Esophagus muscularis mucosa (tissue), 4 donors: Measurements from ENCODE around the gene ZNF385D. TPM values are rescaled to one million over a fixed set of nuclear protein-coding genes. Genes with fewer than 3 reads are reported as not detected.

ENCODE experiments used
- DNase-seq: peaks from one replicate; pipeline ENCODE4 v3.0.0-alpha.2; 2017; ENCODE audit errors: extremely low spot score
- H3K27ac ChIP-seq, 4 donors: fragments of 200-600 bp; sonication (generic); replicated peaks in 1 of 4; 1 replicate in 3 of 4; 2 replicates in 1 of 4; pipeline ENCODE4 v1.5.1; 2016 to 2019; ENCODE audit warnings: mild to moderate bottlenecking in 1 of 4
- H3K27me3 ChIP-seq, 4 donors: fragments of 200-600 bp; sonication (generic); one replicate each; pipeline versions ENCODE4 v1.5.1 to v1.6.0; 2016 to 2019
- H3K36me3 ChIP-seq, 4 donors: fragments of 200-600 bp; sonication (generic); one replicate each; pipeline ENCODE4 v1.5.1; 2016 to 2019
- H3K4me1 ChIP-seq, 4 donors: fragments of 200-600 bp; sonication (generic); one replicate each; pipeline ENCODE4 v1.5.1; 2016 to 2019
- H3K4me3 ChIP-seq, 4 donors: fragments of 200-600 bp; sonication (generic); 1 replicate in 2 of 4; 2 replicates in 2 of 4; pipeline ENCODE4 v1.5.1; 2016 to 2019; ENCODE audit warnings: mild to moderate bottlenecking in 4 of 4, moderate library complexity in 1 of 4
- H3K9me3 ChIP-seq, 4 donors: fragments of 200-600 bp; sonication (generic); 1 replicate in 3 of 4; 2 replicates in 1 of 4; pipeline ENCODE4 v1.5.1; 2016 to 2019
- EP300 ChIP-seq: sonication (generic); formaldehyde crosslinking; IDR thresholded peaks from one replicate; pipeline ENCODE4 v1.6.1; 2017; ENCODE audit warnings: antibody characterized with exemption
- POLR2A ChIP-seq: fragments of 450-650 bp; IDR thresholded peaks from one replicate; pipeline ENCODE4 v1.6.1; 2017; ENCODE audit warnings: antibody characterized with exemption, moderate library complexity, mild to moderate bottlenecking, low read depth
- POLR2AphosphoS5 ChIP-seq, 2 donors: sonication (generic); formaldehyde crosslinking; IDR thresholded peaks; one replicate each; pipeline ENCODE4 v1.6.1; 2017; ENCODE audit warnings: antibody characterized with exemption in 2 of 2
- WGBS: methylation state at CpG from one replicate; pipeline ENCODE4 v1.1.5; 2018; 5-methylcytosine and 5-hydroxymethylcytosine counted together
- intact Hi-C: fragments of 100-400 bp; cut with DNase I; formaldehyde crosslinking; loops from one replicate; pipeline ENCODE4 v1.15.1; 2023
- total RNA-seq, 4 donors: library from RNA; depleted of rRNA; stranded (reverse); fragments of >200 nt; gene quantifications; one replicate each; pipeline versions ENCODE4 v1.1.0 to v1.2.1, GENCODE V29; 2016
- TF ChIP-seq, protein P1 (sequence below), 3 experiments: fragments of 200-600 bp in 2 of 3; fragments of 450-650 bp in 1 of 3; sonication (generic) in 2 of 3; IDR thresholded peaks; one replicate each; pipeline ENCODE4 v1.5.1; 2017 to 2019; ENCODE audit warnings: antibody characterized with exemption in 3 of 3, mild to moderate bottlenecking in 2 of 3, moderate library complexity in 1 of 3

ZNF385D gene
- total RNA-seq, 4 donors from 2014 or later = 7.7 to 11.2 (median 8.2) TPM

DNA sequence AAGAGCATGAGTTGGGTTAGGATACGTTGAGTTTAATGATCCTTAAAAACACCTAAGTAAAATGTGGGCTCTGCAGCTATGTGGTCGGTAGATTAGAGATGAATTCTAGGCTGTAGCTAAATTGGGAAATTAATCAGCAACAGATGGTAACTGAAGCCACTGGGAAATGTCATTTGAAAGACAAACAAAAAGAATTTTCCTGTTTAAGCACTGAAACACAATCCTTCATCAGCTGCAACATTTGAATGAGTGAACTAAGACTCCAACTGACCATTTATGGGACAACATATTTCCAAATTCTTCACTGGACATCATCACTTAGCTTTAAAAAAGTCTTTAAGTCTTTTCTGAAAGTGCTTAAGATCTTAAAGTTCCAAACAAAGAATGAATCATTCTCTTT, 226.9 kb downstream of the ZNF385D start:
- Histone ChIP-seq H3K4me1 (no peaks in the 10 kb centered on the region), H3K27ac (no peak overlapping the region), H3K4me3 (no peak overlapping the region), H3K9me3 (no peaks in the 10 kb centered on the region), H3K27me3 (no peaks in the 10 kb centered on the region), H3K36me3 (no peaks in the 10 kb centered on the region)
- no peak for DNase-seq
- TF ChIP-seq, protein P1, sequence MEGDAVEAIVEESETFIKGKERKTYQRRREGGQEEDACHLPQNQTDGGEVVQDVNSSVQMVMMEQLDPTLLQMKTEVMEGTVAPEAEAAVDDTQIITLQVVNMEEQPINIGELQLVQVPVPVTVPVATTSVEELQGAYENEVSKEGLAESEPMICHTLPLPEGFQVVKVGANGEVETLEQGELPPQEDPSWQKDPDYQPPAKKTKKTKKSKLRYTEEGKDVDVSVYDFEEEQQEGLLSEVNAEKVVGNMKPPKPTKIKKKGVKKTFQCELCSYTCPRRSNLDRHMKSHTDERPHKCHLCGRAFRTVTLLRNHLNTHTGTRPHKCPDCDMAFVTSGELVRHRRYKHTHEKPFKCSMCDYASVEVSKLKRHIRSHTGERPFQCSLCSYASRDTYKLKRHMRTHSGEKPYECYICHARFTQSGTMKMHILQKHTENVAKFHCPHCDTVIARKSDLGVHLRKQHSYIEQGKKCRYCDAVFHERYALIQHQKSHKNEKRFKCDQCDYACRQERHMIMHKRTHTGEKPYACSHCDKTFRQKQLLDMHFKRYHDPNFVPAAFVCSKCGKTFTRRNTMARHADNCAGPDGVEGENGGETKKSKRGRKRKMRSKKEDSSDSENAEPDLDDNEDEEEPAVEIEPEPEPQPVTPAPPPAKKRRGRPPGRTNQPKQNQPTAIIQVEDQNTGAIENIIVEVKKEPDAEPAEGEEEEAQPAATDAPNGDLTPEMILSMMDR (IDR thresholded peaks at IDR 0.05) = no peak
- TF ChIP-seq POLR2A (no peak), POLR2AphosphoS5 (IDR thresholded peaks at IDR 0.05) (no peak), EP300 (no peak)
- intact Hi-C loops = no loop called here
- WGBS = 46% methylated on average over 2 of the region's 2 CpGs

GRCh38 chr3:21520106-21520963, 230.7 kb downstream of the ZNF385D start:
- H3K4me3 ChIP-seq = no peak overlapping the region
- no peaks in the 10 kb centered on the region for H3K27me3 ChIP-seq
- WGBS = 66% methylated on average over 4 of the region's 4 CpGs

GRCh38 chr3:21517184-21517583, 233.8 kb downstream of the ZNF385D start:
- Histone ChIP-seq H3K27me3 (no peaks in the 10 kb centered on the region), H3K4me1 (no peaks in the 10 kb centered on the region), H3K27ac (no peak overlapping the region), H3K36me3 (no peaks in the 10 kb centered on the region), H3K4me3 (no peak overlapping the region), H3K9me3 (no peaks in the 10 kb centered on the region)
- 87% methylated on average over 3 of the region's 3 CpGs for WGBS
- no peak for DNase-seq
- intact Hi-C loops = no loop called here
- no peak for TF ChIP-seq POLR2A
- TF ChIP-seq, protein P1 (IDR thresholded peaks at IDR 0.05) = no peak
- TF ChIP-seq POLR2AphosphoS5 (IDR thresholded peaks at IDR 0.05) = no peak
- no peak for TF ChIP-seq EP300

More at GRCh38 chr3:21520106-21520963, 230.7 kb downstream of the ZNF385D start:
- TF ChIP-seq EP300 (no peak), POLR2AphosphoS5 (IDR thresholded peaks at IDR 0.05) (no peak), POLR2A (no peak)
- TF ChIP-seq, protein P1 (IDR thresholded peaks at IDR 0.05) = no peak
- Histone ChIP-seq H3K36me3 (no peaks in the 10 kb centered on the region), H3K9me3 (no peaks in the 10 kb centered on the region), H3K27ac (no peak overlapping the region), H3K4me1 (no peaks in the 10 kb centered on the region)
- intact Hi-C loops = no loop called here
- no peak for DNase-seq

DNA sequence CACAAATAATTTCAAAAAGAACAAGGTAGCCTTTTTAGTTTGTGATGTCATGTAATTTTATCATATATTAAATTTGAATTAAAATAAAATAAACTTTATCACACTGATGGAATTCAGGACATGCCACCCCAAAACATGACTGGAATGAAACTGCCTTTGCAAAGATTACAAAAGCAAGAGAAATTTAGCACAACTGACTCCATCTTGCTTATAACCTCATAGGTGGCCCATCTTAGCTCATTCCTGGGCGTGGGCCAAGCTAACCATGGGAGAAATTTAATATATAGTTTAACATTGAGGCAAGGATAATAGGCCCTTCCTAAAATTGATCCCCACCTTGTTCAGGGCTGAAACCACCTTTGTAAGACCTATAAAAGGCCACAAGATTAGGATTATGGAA, 235.6 kb downstream of the ZNF385D start:
- 95% methylated on average over 1 of the region's 1 CpG for WGBS
- no peaks in the 10 kb centered on the region for H3K9me3 ChIP-seq
- H3K4me1 ChIP-seq = no peaks in the 10 kb centered on the region
- DNase-seq = no peak
- H3K36me3 ChIP-seq = no peaks in the 10 kb centered on the region
- no peaks in the 10 kb centered on the region for H3K27me3 ChIP-seq
- TF ChIP-seq POLR2AphosphoS5 (IDR thresholded peaks at IDR 0.05) (no peak), POLR2A (no peak), EP300 (no peak)
- TF ChIP-seq, protein P1 (IDR thresholded peaks at IDR 0.05) = no peak
- no peak overlapping the region for H3K27ac ChIP-seq
- intact Hi-C loops = no loop called here
- H3K4me3 ChIP-seq = no peak overlapping the region
